Measurements from ENCODE around the gene LAMC2. TPM values are rescaled to one million over a fixed set of nuclear protein-coding genes. Genes with fewer than 3 reads are reported as not detected.

Gene LAMC2
- total RNA-seq, 2 experiments from 2014 or later: not detected

- ATAC-seq (no peak), DNase-seq (no peak)
- H3K36me3 Mint-ChIP-seq: no peaks in the 10 kb centered on the region
- H3K4me3 Mint-ChIP-seq: no peak overlapping the region
- CTCF ChIA-PET: interaction anchor here (1.3 kb wide), 1 partner anchor 9 kb away, joined by 3 read pairs; no protein-coding TSS in a partner anchor
- no peak overlapping the region for H3K27ac Mint-ChIP-seq
- H3K4me1 Mint-ChIP-seq: peaks cover 3% of the 10 kb centered on the region
- H3K27me3 Mint-ChIP-seq: peaks cover 13% of the 10 kb centered on the region
- no peaks in the 10 kb centered on the region for H3K9me3 Mint-ChIP-seq (ENCODE audit: low read depth)
These were observed 90.5 kb downstream of the LAMC2 start for GRCh38 chr1:183276386-183277080.

DNA sequence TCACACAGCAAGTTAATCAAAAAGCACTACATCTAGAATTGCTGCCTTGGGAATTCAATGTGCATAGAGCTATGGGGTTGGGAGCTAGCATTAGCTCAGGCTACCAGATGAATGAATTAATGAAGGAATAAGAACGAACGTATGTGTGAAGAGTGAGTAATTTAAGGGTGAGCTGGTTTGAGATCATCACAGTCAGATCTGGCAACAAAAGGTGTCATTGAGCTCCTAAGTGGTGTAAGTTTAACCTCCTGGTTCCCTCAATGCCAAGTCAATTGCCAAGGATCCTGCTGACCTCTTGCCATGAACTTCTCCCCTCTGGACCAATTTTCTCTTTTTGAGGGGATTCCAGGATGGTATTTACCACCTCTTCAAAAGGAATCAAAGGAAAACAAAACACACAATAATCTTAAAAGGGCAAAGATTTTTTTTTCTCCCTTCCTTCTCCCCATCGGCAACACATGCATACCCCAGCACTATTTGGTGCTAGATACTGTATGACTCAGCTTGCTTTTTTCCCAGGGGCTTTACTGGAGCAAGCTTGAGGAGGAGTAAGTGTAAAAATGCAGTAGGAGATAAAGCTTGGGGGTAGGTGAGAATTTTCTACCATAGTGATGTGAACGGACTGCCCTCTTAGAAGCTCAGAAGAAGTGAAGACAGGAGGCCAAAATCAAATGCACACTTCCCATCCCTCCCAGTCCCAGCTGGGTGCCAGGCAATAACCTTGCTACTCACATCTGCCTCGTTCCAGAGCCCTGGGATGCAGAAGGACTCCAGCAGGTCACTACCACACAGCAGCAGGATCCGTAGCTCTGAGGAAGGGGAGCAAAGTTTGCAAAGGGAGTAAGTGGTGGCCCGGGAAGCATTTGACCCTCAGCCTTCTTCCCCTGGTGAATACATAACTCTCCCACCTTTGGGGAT is 92.0 kb downstream of the LAMC2 start:
- H3K36me3 Mint-ChIP-seq: no peaks in the 10 kb centered on the region
- CTCF ChIA-PET: no interaction called here
- no peak overlapping the region for H3K4me3 Mint-ChIP-seq
- peaks cover 3% of the 10 kb centered on the region for H3K4me1 Mint-ChIP-seq
- DNase-seq: no peak
- no peak for ATAC-seq
- H3K27ac Mint-ChIP-seq: no peak overlapping the region
- peaks cover 10% of the 10 kb centered on the region for H3K27me3 Mint-ChIP-seq
- H3K9me3 Mint-ChIP-seq (ENCODE audit: low read depth): no peaks in the 10 kb centered on the region

- peak overlapping the region; percentile 4 for H3K27ac Mint-ChIP-seq
- no peaks in the 10 kb centered on the region for H3K9me3 Mint-ChIP-seq (ENCODE audit: low read depth)
- peaks cover 17% of the 10 kb centered on the region for H3K27me3 Mint-ChIP-seq
- DNase-seq (no peak), ATAC-seq (no peak)
- H3K4me3 Mint-ChIP-seq: no peak overlapping the region
- no peaks in the 10 kb centered on the region for H3K36me3 Mint-ChIP-seq
- CTCF ChIA-PET: no interaction called here
- H3K4me1 Mint-ChIP-seq: peaks cover 3% of the 10 kb centered on the region
These were observed 92.9 kb downstream of the LAMC2 start for GRCh38 chr1:183278739-183279591.

DNA sequence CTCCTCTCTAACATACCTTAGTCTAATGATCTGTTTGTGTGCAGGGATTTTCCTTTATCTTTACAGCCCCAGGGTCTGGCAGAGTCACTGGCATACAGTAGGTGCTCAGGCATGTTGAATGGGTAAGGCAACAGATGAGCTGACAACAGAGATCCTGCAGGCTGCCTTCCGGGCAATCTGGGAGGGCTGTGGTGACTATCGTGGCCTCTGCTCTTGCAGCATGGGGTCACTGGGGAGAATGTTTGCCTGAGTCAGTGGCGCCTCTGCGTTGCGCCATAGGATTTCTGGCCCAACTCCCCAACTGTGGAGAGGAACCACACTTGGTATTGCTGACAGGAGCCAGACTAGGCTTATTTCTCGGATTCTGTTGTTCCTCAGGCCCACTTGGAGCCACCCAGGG is 93.8 kb downstream of the LAMC2 start:
- CTCF ChIA-PET: interaction anchor here (1.0 kb wide), 1 partner anchor 26 kb away, joined by 3 read pairs; no protein-coding TSS in a partner anchor
- DNase-seq (no peak), ATAC-seq (no peak)
- Mint-ChIP-seq H3K27me3 (peaks cover 24% of the 10 kb centered on the region), H3K4me1 (peaks cover 3% of the 10 kb centered on the region), H3K27ac (no peak overlapping the region), H3K4me3 (no peak overlapping the region), H3K36me3 (no peaks in the 10 kb centered on the region), H3K9me3 (ENCODE audit: low read depth) (no peaks in the 10 kb centered on the region)

DNA sequence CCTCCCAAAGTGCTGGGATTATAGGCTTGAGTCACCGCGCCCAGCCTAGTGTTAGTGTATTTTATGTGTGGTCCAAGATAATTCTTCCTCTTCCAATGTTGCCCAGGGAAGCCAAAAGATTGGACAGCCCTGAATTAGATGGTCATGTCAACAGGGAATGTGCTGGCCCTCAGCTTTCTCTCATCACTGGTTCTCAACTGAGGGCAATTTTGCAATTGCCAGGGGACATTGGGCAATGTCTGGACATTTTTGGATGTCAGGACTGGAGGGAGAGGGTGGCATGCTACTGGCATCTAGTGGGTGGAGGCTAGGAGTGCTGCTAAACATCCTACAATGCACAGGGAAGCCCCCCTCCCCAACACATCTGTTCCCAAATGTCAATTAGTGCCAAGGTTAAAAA is 95.0 kb downstream of the LAMC2 start:
- H3K4me1 Mint-ChIP-seq: peaks cover 3% of the 10 kb centered on the region
- no peak overlapping the region for H3K27ac Mint-ChIP-seq
- no peak for DNase-seq
- H3K27me3 Mint-ChIP-seq: peaks cover 28% of the 10 kb centered on the region
- no peak for ATAC-seq
- no peaks in the 10 kb centered on the region for H3K36me3 Mint-ChIP-seq
- no peaks in the 10 kb centered on the region for H3K9me3 Mint-ChIP-seq (ENCODE audit: low read depth)
- no peak overlapping the region for H3K4me3 Mint-ChIP-seq
- CTCF ChIA-PET: interaction anchor here (0.6 to 1.1 kb wide), 3 partner anchors 10 to 584 kb away, joined by 3 read pairs; no protein-coding TSS in a partner anchor

GRCh38 chr1:183281553-183282091 is 95.6 kb downstream of the LAMC2 start:
- no peaks in the 10 kb centered on the region for H3K9me3 Mint-ChIP-seq (ENCODE audit: low read depth)

DNA sequence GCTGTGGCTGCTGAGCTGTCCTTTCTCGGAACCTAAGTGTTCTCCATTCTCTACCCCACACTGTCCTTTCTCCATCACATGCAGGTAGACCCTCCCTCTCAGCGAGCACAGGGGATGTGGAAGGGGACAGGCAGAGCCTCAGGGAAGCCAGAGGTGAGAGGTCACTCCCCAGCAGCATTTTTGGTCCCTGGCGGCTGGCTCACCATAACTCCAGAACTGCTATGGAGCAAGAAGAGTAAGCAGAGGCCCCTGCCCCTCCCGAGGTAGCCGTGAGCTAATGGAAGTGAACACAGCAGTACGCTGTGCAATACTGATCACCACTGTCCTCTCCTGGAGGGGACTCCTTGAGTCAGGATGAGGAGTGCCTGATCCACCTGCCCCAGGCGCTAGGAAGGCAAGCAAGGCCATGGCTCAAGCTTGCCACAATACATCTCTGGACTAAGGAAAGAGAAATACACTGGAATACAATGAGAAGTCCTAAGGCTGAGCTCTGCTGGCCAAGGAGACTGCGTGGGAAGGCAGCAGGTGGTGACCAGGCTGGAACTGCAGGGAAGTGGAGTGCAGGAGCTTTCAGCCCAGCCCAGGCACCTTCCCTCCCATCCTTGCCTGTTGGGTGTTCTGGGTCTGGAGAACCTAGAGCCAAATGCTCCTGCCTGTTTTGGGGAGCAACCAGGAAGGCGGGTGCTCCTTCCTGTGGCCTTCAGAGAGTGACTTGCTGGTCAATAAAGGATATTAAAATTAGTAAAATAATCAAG is 96.2 kb downstream of the LAMC2 start:
- ATAC-seq: no peak
- H3K4me3 Mint-ChIP-seq: no peak overlapping the region
- H3K9me3 Mint-ChIP-seq (ENCODE audit: low read depth): no peaks in the 10 kb centered on the region
- H3K36me3 Mint-ChIP-seq: no peaks in the 10 kb centered on the region
- peaks cover 29% of the 10 kb centered on the region for H3K27me3 Mint-ChIP-seq
- H3K27ac Mint-ChIP-seq: no peak overlapping the region
- DNase-seq: no peak
- peaks cover 3% of the 10 kb centered on the region for H3K4me1 Mint-ChIP-seq
- CTCF ChIA-PET: interaction anchor here (1.0 to 1.6 kb wide), 4 partner anchors 12 to 188 kb away, joined by 3 to 4 read pairs (median 3); no protein-coding TSS in a partner anchor

More at GRCh38 chr1:183281553-183282091, 95.6 kb downstream of the LAMC2 start:
- CTCF ChIA-PET: interaction anchor here (0.6 to 1.4 kb wide), 4 partner anchors 11 to 189 kb away, joined by 3 to 4 read pairs (median 3); no protein-coding TSS in a partner anchor
- Mint-ChIP-seq H3K4me3 (no peak overlapping the region), H3K27ac (no peak overlapping the region), H3K4me1 (peaks cover 3% of the 10 kb centered on the region), H3K27me3 (peaks cover 31% of the 10 kb centered on the region), H3K36me3 (no peaks in the 10 kb centered on the region)
- ATAC-seq (peak; percentile 80), DNase-seq (peak; percentile 79)

DNA sequence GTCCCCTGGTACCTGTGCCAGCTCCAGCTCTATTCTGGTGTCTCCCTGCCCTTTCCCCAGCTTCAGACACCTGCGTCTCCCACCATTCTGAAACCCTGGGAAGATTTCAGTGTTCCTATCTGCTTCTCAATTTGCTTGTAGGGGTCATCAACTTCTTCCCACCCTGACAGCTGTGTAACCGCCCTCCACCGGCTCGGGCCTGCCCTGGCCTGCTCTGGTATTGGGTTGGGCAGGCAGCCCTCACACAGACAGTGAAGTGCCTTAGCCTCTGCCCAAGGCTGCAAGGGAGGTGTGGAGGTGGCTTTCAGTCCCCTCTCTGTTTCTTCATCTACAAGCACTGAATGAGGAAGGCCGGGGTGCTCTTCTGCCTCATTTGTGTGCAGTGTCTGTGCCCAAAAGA is 97.2 kb downstream of the LAMC2 start:
- Mint-ChIP-seq H3K36me3 (no peaks in the 10 kb centered on the region), H3K4me1 (peaks cover 3% of the 10 kb centered on the region), H3K27ac (no peak overlapping the region), H3K4me3 (no peak overlapping the region), H3K9me3 (ENCODE audit: low read depth) (no peaks in the 10 kb centered on the region), H3K27me3 (peaks cover 25% of the 10 kb centered on the region)
- no peak for ATAC-seq
- no peak for DNase-seq
- CTCF ChIA-PET: interaction anchor here (1.6 kb wide), 1 partner anchor 53 kb away, joined by 3 read pairs; no protein-coding TSS in a partner anchor

DNA sequence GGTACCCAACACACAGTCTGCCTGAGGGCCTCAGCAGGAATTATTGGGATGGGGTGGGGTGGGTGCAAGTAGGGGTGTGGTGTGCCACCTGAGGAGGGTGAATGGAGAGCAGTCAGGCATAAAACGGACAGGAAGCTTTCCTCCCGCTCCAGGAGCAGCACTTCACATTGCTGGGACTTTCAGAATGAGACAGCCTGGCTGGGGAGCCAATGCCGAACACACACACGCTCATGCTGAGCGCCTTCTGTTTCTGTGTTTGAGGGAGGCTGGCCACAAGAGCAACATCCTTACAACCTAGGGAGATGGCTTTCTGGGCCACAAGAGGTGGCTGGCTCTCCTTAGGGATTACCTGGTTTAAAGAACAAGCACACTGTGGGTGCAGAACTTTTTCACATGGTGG is 98.0 kb downstream of the LAMC2 start:
- Mint-ChIP-seq H3K27me3 (peaks cover 25% of the 10 kb centered on the region), H3K4me1 (peaks cover 3% of the 10 kb centered on the region), H3K9me3 (ENCODE audit: low read depth) (no peaks in the 10 kb centered on the region), H3K27ac (no peak overlapping the region), H3K36me3 (no peaks in the 10 kb centered on the region), H3K4me3 (no peak overlapping the region)
- no peak for DNase-seq
- CTCF ChIA-PET: interaction anchor here (1.6 kb wide), 1 partner anchor 54 kb away, joined by 3 read pairs; no protein-coding TSS in a partner anchor
- no peak for ATAC-seq

DNA sequence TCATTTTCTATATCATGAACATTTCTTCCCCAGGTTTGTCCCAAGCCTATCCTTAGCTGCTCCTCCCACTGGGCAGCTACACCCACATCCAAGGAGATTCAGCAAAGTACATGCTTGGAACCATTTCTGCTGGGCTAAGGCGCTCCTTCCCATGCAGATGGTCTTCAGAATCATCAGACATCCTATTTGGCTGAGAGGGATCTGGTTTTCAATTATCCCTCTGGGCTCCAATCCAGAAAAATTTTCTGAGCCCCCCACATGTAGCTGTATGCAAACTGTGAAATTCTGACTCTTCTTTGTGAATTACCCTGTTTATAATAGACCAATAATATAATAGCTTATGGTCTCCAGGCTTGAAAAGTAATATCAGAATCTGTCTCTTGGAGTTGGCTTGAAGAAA is 99.2 kb downstream of the LAMC2 start:
- CTCF ChIA-PET: no interaction called here
- Mint-ChIP-seq H3K27me3 (peaks cover 25% of the 10 kb centered on the region), H3K9me3 (ENCODE audit: low read depth) (no peaks in the 10 kb centered on the region), H3K4me1 (no peaks in the 10 kb centered on the region), H3K27ac (no peak overlapping the region), H3K36me3 (no peaks in the 10 kb centered on the region), H3K4me3 (no peak overlapping the region)
- ATAC-seq (no peak), DNase-seq (no peak)

DNA sequence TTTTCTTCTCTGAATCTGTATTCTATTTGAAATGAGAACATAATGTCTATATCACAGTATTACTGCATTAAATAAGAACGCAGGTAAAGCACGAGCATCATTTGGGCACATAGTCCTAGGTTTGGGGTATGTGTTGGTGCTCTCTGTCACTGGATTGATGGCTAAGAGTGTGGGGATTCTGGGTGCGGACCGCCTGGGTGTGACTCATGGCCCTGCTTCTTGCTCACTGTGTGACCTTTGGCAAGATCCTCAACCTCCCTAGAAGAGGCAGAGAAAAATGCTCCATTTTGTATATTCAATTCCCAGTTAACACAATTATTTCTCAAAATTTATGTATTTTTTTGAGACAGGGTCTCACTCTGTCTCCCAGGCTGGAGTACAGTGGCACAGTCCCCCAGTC is 99.7 kb downstream of the LAMC2 start:
- Mint-ChIP-seq H3K4me1 (no peaks in the 10 kb centered on the region), H3K36me3 (no peaks in the 10 kb centered on the region), H3K4me3 (no peak overlapping the region), H3K9me3 (ENCODE audit: low read depth) (no peaks in the 10 kb centered on the region), H3K27me3 (peaks cover 25% of the 10 kb centered on the region), H3K27ac (no peak overlapping the region)
- no peak for ATAC-seq
- CTCF ChIA-PET: no interaction called here
- no peak for DNase-seq

DNA sequence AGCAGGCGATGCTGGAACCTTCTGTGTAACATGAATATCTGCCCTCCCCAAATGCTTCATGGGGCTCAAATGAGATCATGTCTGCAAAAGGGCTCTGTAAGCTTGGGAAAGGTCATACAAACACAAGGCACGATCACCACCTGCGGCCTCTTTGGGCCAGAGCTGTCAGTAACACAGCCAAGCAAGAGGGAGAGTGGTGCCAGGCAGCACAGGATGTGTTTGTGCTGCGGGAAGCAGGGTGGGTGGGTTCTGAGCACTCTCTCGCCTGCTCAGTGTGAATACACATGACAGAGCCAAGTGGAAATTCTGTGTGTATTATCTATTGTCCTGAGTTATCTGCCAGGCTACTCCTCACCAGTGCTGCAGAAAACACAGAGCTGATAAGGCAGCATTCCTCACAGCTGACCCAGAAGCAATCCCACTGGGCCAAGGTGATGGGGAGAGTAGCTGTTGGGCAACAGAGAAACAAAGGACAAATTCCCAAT is 101.2 kb downstream of the LAMC2 start:
- CTCF ChIA-PET: no interaction called here
- H3K36me3 Mint-ChIP-seq: no peaks in the 10 kb centered on the region
- peaks cover 23% of the 10 kb centered on the region for H3K27me3 Mint-ChIP-seq
- H3K4me1 Mint-ChIP-seq: no peaks in the 10 kb centered on the region
- no peak overlapping the region for H3K27ac Mint-ChIP-seq
- no peaks in the 10 kb centered on the region for H3K9me3 Mint-ChIP-seq (ENCODE audit: low read depth)
- H3K4me3 Mint-ChIP-seq: no peak overlapping the region
- DNase-seq (no peak), ATAC-seq (no peak)

Measured in activated CD8-positive, alpha-beta memory T cell treated with anti-CD3 and anti-CD28 coated beads, Interleukin-2, amount 10 ng/mL, durations not matched to agents 7 days and 5 days (primary cell).